ENCODE data around the gene ALG8.
"Not testable (repeated sequence)": the region's sequence is repeated elsewhere in the genome, so short reads cannot be mapped to it uniquely, and the experiment has no call there.

ALG8 gene

GRCh38 chr11:78100676-78101472 lies 38.6 kb downstream of the ALG8 start:
- no peak for DNase-seq (ENCODE audit: low read depth in 2 of 2)

- no peak for DNase-seq (ENCODE audit: low read depth in 2 of 2)
These were observed 39.2 kb downstream of the ALG8 start for GRCh38 chr11:78100261-78100660.

- DNase-seq (ENCODE audit: low read depth in 2 of 2): no peak
These were observed 39.8 kb downstream of the ALG8 start for GRCh38 chr11:78099666-78100065.

- DNase-seq (ENCODE audit: low read depth in 2 of 2): no peak
These were observed 41.6 kb downstream of the ALG8 start for GRCh38 chr11:78097666-78098385.

GRCh38 chr11:78094250-78094649 lies 45.2 kb downstream of the ALG8 start:
- no peak for DNase-seq (ENCODE audit: low read depth in 2 of 2)

- DNase-seq (ENCODE audit: low read depth in 2 of 2): not testable (repeated sequence)
These were observed 52.8 kb downstream of the ALG8 start for GRCh38 chr11:78086521-78087074.

- no peak for DNase-seq (ENCODE audit: low read depth in 2 of 2)
These were observed 53.5 kb downstream of the ALG8 start for GRCh38 chr11:78085972-78086371.

- DNase-seq (ENCODE audit: low read depth in 2 of 2): not testable (repeated sequence)
These were observed 54.9 kb downstream of the ALG8 start for GRCh38 chr11:78084506-78084905.

GRCh38 chr11:78083021-78083420 lies 56.4 kb downstream of the ALG8 start:
- DNase-seq (ENCODE audit: low read depth in 2 of 2): no peak

GRCh38 chr11:78082146-78082545 lies 57.3 kb downstream of the ALG8 start:
- no peak for DNase-seq (ENCODE audit: low read depth in 2 of 2)

GRCh38 chr11:78081583-78081982 lies 57.8 kb downstream of the ALG8 start:
- no peak for DNase-seq (ENCODE audit: low read depth in 2 of 2)

GRCh38 chr11:78080818-78081495 lies 58.5 kb downstream of the ALG8 start:
- DNase-seq (ENCODE audit: low read depth in 2 of 2): no peak

GRCh38 chr11:78080084-78080817 lies 59.2 kb downstream of the ALG8 start:
- no peak for DNase-seq (ENCODE audit: low read depth in 2 of 2)

GRCh38 chr11:78079232-78080083 lies 60.0 kb downstream of the ALG8 start, which contains the start of gene NDUFC2:
Gene NDUFC2 (minus strand): TSS chr11:78079862. CDS start chr11:78079744, 118 bp downstream.
- DNase-seq (ENCODE audit: low read depth in 2 of 2): peak; percentile 41 to 55

GRCh38 chr11:78078218-78079167 lies 60.9 kb downstream of the ALG8 start:
- DNase-seq (ENCODE audit: low read depth in 2 of 2): no peak

GRCh38 chr11:78077592-78077991 lies 61.8 kb downstream of the ALG8 start:
- not testable (repeated sequence) for DNase-seq (ENCODE audit: low read depth in 2 of 2)

- no peak for DNase-seq (ENCODE audit: low read depth in 2 of 2)
These were observed 62.6 kb downstream of the ALG8 start for GRCh38 chr11:78076733-78077403.

GRCh38 chr11:78074756-78075155 lies 64.7 kb downstream of the ALG8 start:
- DNase-seq (ENCODE audit: low read depth in 2 of 2): no peak

GRCh38 chr11:78072455-78072854 lies 67.0 kb downstream of the ALG8 start:
- no peak for DNase-seq (ENCODE audit: low read depth in 2 of 2)

Measured in activated CD4-positive, alpha-beta T cell treated with anti-CD3 and anti-CD28 coated beads for 24 hours (primary cell).